AG10803 (cell line): Measurements from ENCODE around the gene SH3PXD2B.
"Not testable (repeated sequence)": the region's sequence is repeated elsewhere in the genome, so short reads cannot be mapped to it uniquely, and the experiment has no call there.

Experiments
- DNase-seq: peaks from one replicate; pipeline ENCODE4 v3.0.0; 2010; ENCODE audit warnings: low read depth
- H3K4me3 ChIP-seq: 2 replicates; pipeline ENCODE4 v1.5.1; 2011; ENCODE audit warnings: mild to moderate bottlenecking, low read length, control low read depth
- TF ChIP-seq, protein P1 (sequence below): conservative IDR thresholded peaks from 2 replicates; pipeline ENCODE4 v1.5.1; 2011; ENCODE audit warnings: mild to moderate bottlenecking, low read length, control low read depth, inconsistent platforms

The SH3PXD2B gene

DNA sequence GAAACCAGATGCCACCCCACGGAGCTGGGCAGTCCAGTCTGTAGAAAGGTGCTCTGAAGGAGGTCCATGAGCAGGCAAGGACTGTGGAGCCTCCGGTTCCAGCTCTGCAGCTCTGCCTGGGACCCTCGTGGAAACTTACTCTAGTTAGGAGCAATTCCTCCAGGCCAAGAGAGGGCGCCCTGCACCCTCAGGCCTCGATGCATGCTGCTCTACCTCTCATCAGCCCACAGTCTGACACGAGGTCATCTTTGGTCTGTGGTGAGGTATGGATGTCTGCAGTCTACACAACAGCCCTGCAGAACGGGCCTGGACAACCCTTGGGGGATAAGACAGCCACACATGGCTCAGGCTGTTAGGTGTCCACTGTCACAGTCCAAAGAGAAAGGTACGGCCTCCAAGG lies 120.1 kb downstream of the SH3PXD2B start:
- H3K4me3 ChIP-seq: no peak overlapping the region
- no peak for DNase-seq

DNA sequence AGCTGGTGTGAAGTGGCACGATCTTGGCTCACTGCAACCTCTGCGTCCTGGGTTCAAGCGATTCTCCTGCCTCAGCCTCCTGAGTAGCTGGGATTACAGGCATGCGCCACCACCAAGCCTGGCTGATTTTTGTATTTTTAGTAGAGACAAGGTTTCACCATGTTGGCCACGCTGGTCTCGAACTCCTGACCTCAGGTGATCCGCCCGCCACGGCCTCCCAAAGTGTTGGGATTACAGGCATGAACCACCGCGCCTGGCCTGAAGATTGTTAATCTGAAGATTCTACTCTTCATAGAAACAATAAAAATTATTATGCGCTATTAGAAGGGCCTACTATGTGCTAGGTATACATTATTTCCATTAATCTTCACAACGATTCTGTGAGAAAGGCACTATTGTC lies 127.4 kb downstream of the SH3PXD2B start:
- not testable (repeated sequence) for DNase-seq, H3K4me3 ChIP-seq

More for the DNA sequence above, 120.1 kb downstream of the SH3PXD2B start:
- TF ChIP-seq, protein P1, sequence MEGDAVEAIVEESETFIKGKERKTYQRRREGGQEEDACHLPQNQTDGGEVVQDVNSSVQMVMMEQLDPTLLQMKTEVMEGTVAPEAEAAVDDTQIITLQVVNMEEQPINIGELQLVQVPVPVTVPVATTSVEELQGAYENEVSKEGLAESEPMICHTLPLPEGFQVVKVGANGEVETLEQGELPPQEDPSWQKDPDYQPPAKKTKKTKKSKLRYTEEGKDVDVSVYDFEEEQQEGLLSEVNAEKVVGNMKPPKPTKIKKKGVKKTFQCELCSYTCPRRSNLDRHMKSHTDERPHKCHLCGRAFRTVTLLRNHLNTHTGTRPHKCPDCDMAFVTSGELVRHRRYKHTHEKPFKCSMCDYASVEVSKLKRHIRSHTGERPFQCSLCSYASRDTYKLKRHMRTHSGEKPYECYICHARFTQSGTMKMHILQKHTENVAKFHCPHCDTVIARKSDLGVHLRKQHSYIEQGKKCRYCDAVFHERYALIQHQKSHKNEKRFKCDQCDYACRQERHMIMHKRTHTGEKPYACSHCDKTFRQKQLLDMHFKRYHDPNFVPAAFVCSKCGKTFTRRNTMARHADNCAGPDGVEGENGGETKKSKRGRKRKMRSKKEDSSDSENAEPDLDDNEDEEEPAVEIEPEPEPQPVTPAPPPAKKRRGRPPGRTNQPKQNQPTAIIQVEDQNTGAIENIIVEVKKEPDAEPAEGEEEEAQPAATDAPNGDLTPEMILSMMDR: no peak

- no peak for DNase-seq
- no peak overlapping the region for H3K4me3 ChIP-seq
- TF ChIP-seq, protein P1: no peak
Observed at GRCh38 chr5:172325452-172325851, 128.9 kb downstream of the SH3PXD2B start.

- H3K4me3 ChIP-seq: no peak overlapping the region
- TF ChIP-seq, protein P1: no peak
- no peak for DNase-seq
Observed at GRCh38 chr5:172322028-172322965, 132.0 kb downstream of the SH3PXD2B start.

GRCh38 chr5:172321593-172321992 lies 132.7 kb downstream of the SH3PXD2B start:
- TF ChIP-seq, protein P1: no peak
- H3K4me3 ChIP-seq: no peak overlapping the region
- DNase-seq: no peak

- DNase-seq: no peak
- no peak overlapping the region for H3K4me3 ChIP-seq
- TF ChIP-seq, protein P1: no peak
Observed at GRCh38 chr5:172319708-172320441, 134.4 kb downstream of the SH3PXD2B start.

DNA sequence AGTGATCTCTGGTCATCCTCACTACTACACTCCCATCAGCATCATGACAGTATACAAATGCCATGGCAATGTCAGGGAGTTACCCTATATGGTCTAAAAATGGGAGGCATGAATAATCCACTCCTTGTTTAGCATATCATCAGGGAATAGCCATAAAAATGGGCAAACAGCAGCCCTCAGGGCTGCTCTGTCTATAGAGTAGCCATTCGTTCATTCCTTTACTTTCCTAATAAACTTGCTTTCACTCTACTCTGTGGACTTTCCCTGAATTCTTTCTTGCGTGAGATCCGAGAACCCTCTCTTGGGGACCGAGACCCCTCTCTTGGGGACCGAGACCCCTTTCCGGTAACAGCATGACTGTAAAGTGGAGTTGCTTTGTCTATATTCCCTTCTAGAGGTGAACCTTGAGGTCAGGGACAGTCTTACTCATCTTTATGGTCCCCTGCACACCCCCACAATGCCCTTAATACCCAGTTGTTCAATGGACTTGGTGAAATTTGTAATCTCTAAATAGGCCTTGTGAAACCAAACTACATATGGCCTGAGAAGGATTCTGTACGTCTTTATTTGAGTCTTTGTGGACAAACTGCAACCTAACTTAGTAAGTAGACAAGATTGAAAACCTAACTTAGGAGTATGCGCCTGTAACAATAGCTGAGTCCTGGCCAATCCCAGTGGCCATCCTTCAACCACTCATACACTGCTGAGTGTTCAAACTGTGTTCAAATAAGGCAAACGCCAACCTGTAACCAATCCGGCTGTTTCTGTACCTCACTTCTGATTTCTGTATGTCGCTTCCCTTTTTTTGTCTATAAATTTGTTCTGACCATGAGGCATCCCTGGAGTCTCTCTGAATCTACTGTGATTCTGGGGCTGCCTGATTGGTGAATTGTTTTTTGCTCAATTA lies 138.5 kb downstream of the SH3PXD2B start:
- TF ChIP-seq, protein P1: no peak
- H3K4me3 ChIP-seq: no peak overlapping the region

More for the DNA sequence above, 138.5 kb downstream of the SH3PXD2B start:
- DNase-seq: no peak
